Measurements from ENCODE around the gene SLC38A1.

DNA sequence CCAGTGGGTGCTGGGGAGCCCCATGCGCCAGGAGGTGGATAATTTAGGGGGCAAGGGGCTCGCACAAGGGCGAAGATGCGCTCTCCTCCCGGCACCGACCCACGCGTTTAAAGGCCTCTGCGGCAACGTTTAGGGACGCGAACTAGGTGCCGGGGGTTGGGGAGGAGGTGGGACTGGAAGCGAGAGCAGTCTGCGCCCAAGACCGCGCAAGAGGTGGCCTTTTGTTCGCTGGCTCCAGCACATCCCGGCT is 1.3 kb downstream of the SLC38A1 start:
- TF ChIP-seq EZH2phosphoT487 (IDR thresholded peaks at IDR 0.05; ENCODE audit: insufficient read depth, low read depth) (no peak), EZH2 (IDR thresholded peaks at IDR 0.05; ENCODE audit: insufficient read depth, poor library complexity, severe bottlenecking) (no peak)
